Astrocyte of the spinal cord (primary cell): ENCODE results near the gene UBN1.

ENCODE experiments used
- DNase-seq: peaks from one replicate; pipeline ENCODE4 v3.0.0; 2011; ENCODE audit warnings: low read depth, low spot score
- H3K4me3 ChIP-seq: 2 replicates; pipeline ENCODE4 v1.5.1; 2011; ENCODE audit warnings: low read depth, mild to moderate bottlenecking, low read length, moderate library complexity
- CTCF ChIP-seq: IDR thresholded peaks from 2 replicates; pipeline ENCODE4 v1.5.1; 2012; ENCODE audit warnings: low read depth, mild to moderate bottlenecking, low read length, inconsistent platforms
- in situ Hi-C: cut with HindIII; loops from 2 replicates; pipeline ENCODE4 v1.10.0; 2017; ENCODE audit warnings: low sequenced_read_pairs

UBN1 gene

GRCh38 chr16:4855371-4855770 is 8.1 kb downstream of the UBN1 start:
- DNase-seq: no peak
- no peak for TF ChIP-seq CTCF
- in situ Hi-C loops: no loop called here
- H3K4me3 ChIP-seq: no peak overlapping the region

GRCh38 chr16:4855804-4856203 is 8.5 kb downstream of the UBN1 start:
- in situ Hi-C loops: no loop called here
- H3K4me3 ChIP-seq: no peak overlapping the region
- no peak for TF ChIP-seq CTCF
- no peak for DNase-seq

GRCh38 chr16:4859190-4859899 is 12.1 kb downstream of the UBN1 start:
- TF ChIP-seq CTCF: no peak
- H3K4me3 ChIP-seq: no peak overlapping the region
- in situ Hi-C loops: no loop called here
- DNase-seq: peak; percentile 47

GRCh38 chr16:4859900-4860255 is 12.6 kb downstream of the UBN1 start:
- peak; percentile 64 for DNase-seq
- no peak overlapping the region for H3K4me3 ChIP-seq
- no peak for TF ChIP-seq CTCF
- in situ Hi-C loops: no loop called here

GRCh38 chr16:4860727-4861342 is 13.6 kb downstream of the UBN1 start:
- DNase-seq: no peak
- no peak overlapping the region for H3K4me3 ChIP-seq
- TF ChIP-seq CTCF: no peak
- in situ Hi-C loops: no loop called here

- TF ChIP-seq CTCF: no peak
- no peak for DNase-seq
- in situ Hi-C loops: no loop called here
- H3K4me3 ChIP-seq: no peak overlapping the region
Observed at GRCh38 chr16:4862639-4863038, 15.4 kb downstream of the UBN1 start.

- no peak for TF ChIP-seq CTCF
- no peak overlapping the region for H3K4me3 ChIP-seq
- DNase-seq: no peak
- in situ Hi-C loops: no loop called here
Observed at GRCh38 chr16:4864728-4865127, 17.4 kb downstream of the UBN1 start.
